Measurements from ENCODE around the gene POU2F1.

Gene POU2F1

GRCh38 chr1:167220537-167221125 lies at the start of gene POU2F1:
POU2F1 (plus strand) TSS chr1:167220886; CDS start chr1:167220898, 12 bp downstream.
- peak; percentile 99 for DNase-seq

GRCh38 chr1:167171286-167171929 lies 49.3 kb upstream of the POU2F1 start:
- DNase-seq, result no peak

GRCh38 chr1:167173516-167174184 lies 47.0 kb upstream of the POU2F1 start:
- DNase-seq, result no peak

- no peak for DNase-seq
These were observed 44.8 kb upstream of the POU2F1 start for GRCh38 chr1:167175901-167176300.

- DNase-seq, result no peak
These were observed 41.9 kb upstream of the POU2F1 start for GRCh38 chr1:167178831-167179230.

GRCh38 chr1:167182571-167183320 lies 37.9 kb upstream of the POU2F1 start:
- no peak for DNase-seq

- no peak for DNase-seq
These were observed 36.6 kb upstream of the POU2F1 start for GRCh38 chr1:167184081-167184480.

GRCh38 chr1:167185062-167185461 lies 35.6 kb upstream of the POU2F1 start:
- DNase-seq, result no peak

- DNase-seq, result no peak
These were observed 34.6 kb upstream of the POU2F1 start for GRCh38 chr1:167185974-167186657.

- DNase-seq, result no peak
These were observed 33.9 kb upstream of the POU2F1 start for GRCh38 chr1:167186771-167187170.

GRCh38 chr1:167190747-167191237 lies 29.9 kb upstream of the POU2F1 start:
- DNase-seq, result no peak

GRCh38 chr1:167191958-167192357 lies 28.7 kb upstream of the POU2F1 start:
- no peak for DNase-seq

GRCh38 chr1:167194182-167194581 lies 26.5 kb upstream of the POU2F1 start:
- no peak for DNase-seq

GRCh38 chr1:167196166-167196565 lies 24.5 kb upstream of the POU2F1 start:
- no peak for DNase-seq

GRCh38 chr1:167197236-167197635 lies 23.4 kb upstream of the POU2F1 start:
- no peak for DNase-seq

GRCh38 chr1:167197692-167198091 lies 23.0 kb upstream of the POU2F1 start:
- DNase-seq, result no peak

- DNase-seq, result no peak
These were observed 22.1 kb upstream of the POU2F1 start for GRCh38 chr1:167198518-167199133.

- DNase-seq, result no peak
These were observed 21.0 kb upstream of the POU2F1 start for GRCh38 chr1:167199656-167200055.

- DNase-seq, result no peak
These were observed 20.4 kb upstream of the POU2F1 start for GRCh38 chr1:167200272-167200671.

GRCh38 chr1:167200749-167201148 lies 19.9 kb upstream of the POU2F1 start:
- no peak for DNase-seq

- DNase-seq, result no peak
These were observed 18.6 kb upstream of the POU2F1 start for GRCh38 chr1:167202049-167202448.
